K562 (cell line): ENCODE measurements around the gene EIPR1. TPM values are rescaled to one million over a fixed set of nuclear protein-coding genes. Genes with fewer than 3 reads are reported as not detected.

Experiments used
- ATAC-seq: fragments of 200-7000 bp; cut with Tn5 transposase; 3 replicates; pipeline ENCODE4 v1.9.1; 2020; ENCODE audit warnings: moderate library complexity
- BruUV-seq: library from RNA; stranded (reverse); fragments of 400-500 nt; replicated peaks from 2 replicates; lab custom pipeline; 2021; lab: Mats Ljungman, UMichigan
- CTCF ChIA-PET: fragments of 300-600 bp; formaldehyde crosslinking; extraction: SDS; loops from one replicate; lab custom pipeline; 2021; ENCODE audit warnings: low intra/inter-chr PET ratio; lab: Yijun Ruan, JAX
- POLR2A ChIA-PET: fragments of 300-600, 350-650 bp; sonication (Branson Sonifier 250); formaldehyde crosslinking; extraction: SDS; loops from one replicate; lab custom pipeline; 2021; ENCODE audit warnings: antibody characterized with exemption, inconsistent platforms; lab: Yijun Ruan, JAX
- DNase-seq, 4 experiments: peaks; one replicate each; pipeline versions ENCODE4 v3.0.0 to v3.0.0-alpha.2; 2011 to 2018; ENCODE audit warnings: low spot score in 3 of 4, mixed read lengths in 3 of 4; ENCODE audit errors: extremely low read depth in 1 of 4
- FAIRE-seq: peaks from 2 replicates; lab custom pipeline; 2011; peaks lifted over from hg19 to GRCh38; lab: Jason Lieb, UNC
- H2AFZ ChIP-seq: 2 replicates; pipeline ENCODE4 v1.6.0; 2011; ENCODE audit warnings: low read depth, low read length, control low read depth, inconsistent platforms
- H3K27ac ChIP-seq: fragments of 200-600 bp; 3 replicates; pipeline ENCODE4 v1.8.0; 2011; ENCODE audit warnings: low read depth, mild to moderate bottlenecking, control low read depth, inconsistent platforms, low read length, moderate library complexity, mixed read lengths; ENCODE audit errors: extremely low read depth
- H3K27me3 ChIP-seq, 2 experiments: fragments of 300-600 bp in 1 of 2; 2 replicates in 1 of 2; 3 replicates in 1 of 2; pipeline versions ENCODE4 v1.6.0 to v1.8.0; 2011; ENCODE audit warnings: inconsistent platforms in 2 of 2, low read length in 2 of 2, mild to moderate bottlenecking in 1 of 2, mixed read lengths in 1 of 2, moderate library complexity in 1 of 2; ENCODE audit not compliant: control insufficient read depth in 2 of 2, insufficient read depth in 2 of 2
- H3K36me3 ChIP-seq: fragments of 300-600 bp; 3 replicates; pipeline ENCODE4 v1.8.0; 2011; ENCODE audit warnings: mild to moderate bottlenecking, low read length, inconsistent platforms; ENCODE audit not compliant: control insufficient read depth, insufficient read depth
- H3K4me1 ChIP-seq, 2 experiments: fragments of 200-600 bp in 1 of 2; replicated peaks in 1 of 2; 2 replicates in 1 of 2; 3 replicates in 1 of 2; pipeline versions ENCODE4 v1.5.1 to v1.8.0; 2011; ENCODE audit warnings: inconsistent platforms in 2 of 2, low read length in 2 of 2, mild to moderate bottlenecking in 1 of 2, mixed read lengths in 1 of 2, moderate library complexity in 1 of 2; ENCODE audit not compliant: control insufficient read depth in 2 of 2, insufficient read depth in 2 of 2
- H3K4me2 ChIP-seq: 2 replicates; pipeline ENCODE4 v1.6.1; 2011; ENCODE audit warnings: low read length, control low read depth, inconsistent platforms, mixed read lengths; ENCODE audit not compliant: insufficient read depth
- H3K4me3 ChIP-seq: fragments of 200-600 bp; sonication (generic), shearing (Covaris generic); 2 replicates; pipeline ENCODE4 v1.5.1; 2016; ENCODE audit warnings: control low read depth, inconsistent platforms
- H3K79me2 ChIP-seq: fragments of 200-600 bp; 3 replicates; pipeline ENCODE4 v1.8.0; 2011; ENCODE audit warnings: low read length, inconsistent platforms; ENCODE audit not compliant: control insufficient read depth, insufficient read depth
- H3K9ac ChIP-seq, 2 experiments: 2 replicates each; pipeline versions ENCODE4 v1.6.0 to v1.6.1; 2011; ENCODE audit warnings: low read depth in 2 of 2, low read length in 2 of 2, control low read depth in 1 of 2, inconsistent platforms in 1 of 2, mild to moderate bottlenecking in 1 of 2, mixed read lengths in 1 of 2; ENCODE audit not compliant: insufficient read depth in 1 of 2
- H3K9me1 ChIP-seq: one replicate; pipeline ENCODE4 v1.6.0; 2011; ENCODE audit warnings: inconsistent platforms, mild to moderate bottlenecking, low read length, moderate library complexity; ENCODE audit not compliant: control insufficient read depth, insufficient read depth
- H3K9me3 ChIP-seq: replicated peaks from 2 replicates; pipeline ENCODE4 v1.5.1; 2011; ENCODE audit warnings: low read depth, low read length, inconsistent platforms; ENCODE audit not compliant: control insufficient read depth, insufficient read depth
- H4K20me1 ChIP-seq: replicated peaks from 2 replicates; pipeline ENCODE4 v1.6.1; 2011; ENCODE audit warnings: low read length, inconsistent platforms, mixed read lengths; ENCODE audit not compliant: control insufficient read depth, insufficient read depth
- CBFA2T2 ChIP-seq: fragments of 450-650 bp; conservative IDR thresholded peaks from 2 replicates; pipeline ENCODE4 v1.6.1; 2017; ENCODE audit warnings: mild to moderate bottlenecking
- CBX5 ChIP-seq: IDR thresholded peaks from 2 replicates; pipeline ENCODE4 v1.6.1; 2014; ENCODE audit warnings: low read depth, borderline replicate concordance
- CREB5 ChIP-seq: fragments of 250-450 bp; sonication (Bioruptor Pico); IDR thresholded peaks from 2 replicates; pipeline ENCODE4 v1.5.0; 2020; ENCODE audit warnings: mild to moderate bottlenecking
- JUNB ChIP-seq: fragments of 450-650 bp; formaldehyde crosslinking; conservative IDR thresholded peaks from 2 replicates; pipeline ENCODE4 v1.4.0; 2020; ENCODE audit warnings: mild to moderate bottlenecking
- KAT7 ChIP-seq: sonication (generic); formaldehyde crosslinking; IDR thresholded peaks from 2 replicates; pipeline ENCODE4 v1.8.0; 2022; ENCODE audit warnings: missing genetic modification reagents, mild to moderate bottlenecking, borderline replicate concordance
- KLF16 ChIP-seq: IDR thresholded peaks from 2 replicates; pipeline ENCODE4 v1.6.1; 2016; ENCODE audit warnings: antibody characterized with exemption
- MCM2 ChIP-seq: fragments of 450-650 bp; IDR thresholded peaks from 2 replicates; pipeline ENCODE4 v1.6.1; 2017; ENCODE audit warnings: low read depth, mild to moderate bottlenecking
- ZNF134 ChIP-seq: fragments of 250-450 bp; sonication (Bioruptor Pico); conservative IDR thresholded peaks from 2 replicates; pipeline ENCODE4 v1.4.0; 2020
- ZNF282 ChIP-seq: sonication (generic); formaldehyde crosslinking; IDR thresholded peaks from 2 replicates; pipeline ENCODE4 v1.8.1; 2023; ENCODE audit warnings: missing genetic modification reagents
- ZNF609 ChIP-seq: sonication (generic); formaldehyde crosslinking; IDR thresholded peaks from 2 replicates; pipeline ENCODE4 v1.8.1; 2023; ENCODE audit warnings: missing genetic modification reagents, mild to moderate bottlenecking, borderline replicate concordance
- WGBS: fragments of 100-300 bp; shearing (Covaris generic); methylation state at CpG from one replicate; pipeline ENCODE4 v1.1.6; 2016; ENCODE audit warnings: low coverage, mixed read lengths; ENCODE audit not compliant: insufficient coverage; ENCODE audit errors: missing lambda C conversion rate; 5-methylcytosine and 5-hydroxymethylcytosine counted together
- in situ Hi-C: fragments of 300-500 bp; cut with MboI; formaldehyde crosslinking; loops from 4 replicates; pipeline ENCODE4 v1.15.0; 2018; ENCODE audit warnings: inconsistent platforms, mixed read lengths
- intact Hi-C: fragments of 100-400 bp; cut with micrococcal nuclease; formaldehyde crosslinking; loops from 2 replicates; pipeline ENCODE4 v1.14.2; 2022
- polyA plus RNA-seq, 8 experiments: library from polyadenylated mRNA; depleted of rRNA in 4 of 8; stranded (reverse) in 5 of 8; unstranded in 3 of 8; fragments of >200 nt; fragmentation: Nextera tagmentation in 2 of 8; fragmentation: Illumina TruSeq in 1 of 8; extraction: Ambion mirVana in 2 of 8; extraction: Trizol in 1 of 8; gene quantifications; 2 replicates each; pipeline versions ENCODE4 v1.2.1 to v1.2.3, GENCODE V29; 2011 to 2014; ENCODE audit warnings: inconsistent platforms in 1 of 8, missing spikeins in 1 of 8
- total RNA-seq, 7 experiments: library from RNA; depleted of rRNA in 6 of 7; stranded (reverse); fragments of >200 nt in 6 of 7; fragmentation: Illumina TruSeq in 2 of 7; extraction: Trizol in 2 of 7; gene quantifications; 2 replicates each; pipeline versions ENCODE4 v1.2.1 to v1.2.3, GENCODE V29; 2011 to 2021; ENCODE audit warnings: low replicate concordance in 1 of 7

Gene EIPR1
- total and polyA plus RNA-seq, 9 of the 15 experiments (the other 6 are each of a cell fraction or from before 2014, with no cell fraction given): 19.9 to 54.4 (median 35.9) TPM

GRCh38 chr2:3223080-3223923 is 154.3 kb downstream of the EIPR1 start:
- 89% methylated on average over 16 of the region's 18 CpGs for WGBS
- ATAC-seq: no peak
- peaks cover 13% of the 10 kb centered on the region for H3K9me3 ChIP-seq
- DNase-seq: no peak
- no peaks in the 10 kb centered on the region for H4K20me1 ChIP-seq
- no peaks in the 10 kb centered on the region for H3K4me1 ChIP-seq
- H3K27ac ChIP-seq: no peak overlapping the region
- H3K4me2 ChIP-seq: no peak overlapping the region
- H3K9me1 ChIP-seq: no peaks in the 10 kb centered on the region
- H3K27me3 ChIP-seq: no peaks in the 10 kb centered on the region; a peak in 1 of 5 replicates
- intact Hi-C loops (no loop called here), in situ Hi-C loops (no loop called here)
- H3K4me3 ChIP-seq: no peak overlapping the region
- H3K36me3 ChIP-seq: no peaks in the 10 kb centered on the region
- H3K79me2 ChIP-seq: peaks cover 3% of the 10 kb centered on the region; the same call in 1 of the 3 replicates
- no peak overlapping the region for H3K9ac ChIP-seq
- no peak for FAIRE-seq
- ChIA-PET POLR2A (no interaction called here), CTCF (no interaction called here)
- no peak for TF ChIP-seq JUNB
- TF ChIP-seq KAT7: no peak
- TF ChIP-seq CBFA2T2: no peak
- no peak for TF ChIP-seq ZNF134
- TF ChIP-seq ZNF609: no peak
- no peak for TF ChIP-seq CREB5 (CRISPR knock-in tag)
- no peak for TF ChIP-seq MCM2
- no peak for TF ChIP-seq CBX5
- TF ChIP-seq ZNF282 (CRISPR knock-in tag): no peak
- no peak for TF ChIP-seq KLF16
- no peak overlapping the region for H2AFZ ChIP-seq
- BruUV-seq: no TSS peak
